ENCODE data around the gene EDC3. TPM values are rescaled to one million over a fixed set of nuclear protein-coding genes. Genes with fewer than 3 reads are reported as not detected.
"Not testable (repeated sequence)": the region's sequence is repeated elsewhere in the genome, so short reads cannot be mapped to it uniquely, and the experiment has no call there.

Gene EDC3
- total RNA-seq, 2 donors from 2014 or later = 11.5 to 16.2 TPM

GRCh38 chr15:74630284-74631086, 65.3 kb downstream of the EDC3 start:
- peaks cover 76% of the 10 kb centered on the region for H3K36me3 ChIP-seq
- DNase-seq (ENCODE audit: low spot score) = no peak
- TF ChIP-seq CTCF (IDR thresholded peaks at IDR 0.05) = no peak

GRCh38 chr15:74629696-74630095, 66.1 kb downstream of the EDC3 start:
- not testable (repeated sequence) for ATAC-seq (ENCODE audit: insufficient number of reproducible peaks, low FRiP score, low read depth); DNase-seq (ENCODE audit: low spot score); H3K4me3 ChIP-seq; H3K27ac ChIP-seq; H3K4me1 ChIP-seq (ENCODE audit: control insufficient read depth in 1 of 2, low read depth in 2 of 2); H3K9me3 ChIP-seq; H3K27me3 ChIP-seq (replicated peaks; ENCODE audit: insufficient read depth)
- H3K36me3 ChIP-seq = peaks cover 84% of the 10 kb centered on the region

More at GRCh38 chr15:74630284-74631086, 65.3 kb downstream of the EDC3 start:
- Histone ChIP-seq H3K27me3 (replicated peaks; ENCODE audit: insufficient read depth) (no peaks in the 10 kb centered on the region), H3K9me3 (no peaks in the 10 kb centered on the region), H3K27ac (no peak overlapping the region), H3K4me3 (no peak overlapping the region), H3K4me1 (ENCODE audit: control insufficient read depth in 1 of 2, low read depth in 2 of 2) (no peaks in the 10 kb centered on the region)
- ATAC-seq (ENCODE audit: insufficient number of reproducible peaks, low FRiP score, low read depth) = no peak

GRCh38 chr15:74628949-74629348, 66.9 kb downstream of the EDC3 start:
- Histone ChIP-seq H3K4me1 (ENCODE audit: control insufficient read depth in 1 of 2, low read depth in 2 of 2) (no peaks in the 10 kb centered on the region), H3K27ac (no peak overlapping the region), H3K36me3 (peaks cover 90% of the 10 kb centered on the region), H3K27me3 (replicated peaks; ENCODE audit: insufficient read depth) (no peaks in the 10 kb centered on the region), H3K9me3 (no peaks in the 10 kb centered on the region), H3K4me3 (no peak overlapping the region)
- no peak for DNase-seq (ENCODE audit: low spot score)
- TF ChIP-seq CTCF (IDR thresholded peaks at IDR 0.05) = no peak
- ATAC-seq (ENCODE audit: insufficient number of reproducible peaks, low FRiP score, low read depth) = no peak

GRCh38 chr15:74628199-74628598, 67.6 kb downstream of the EDC3 start:
- TF ChIP-seq CTCF (IDR thresholded peaks at IDR 0.05) = no peak
- Histone ChIP-seq H3K9me3 (no peaks in the 10 kb centered on the region), H3K36me3 (peaks cover 92% of the 10 kb centered on the region), H3K27ac (no peak overlapping the region), H3K4me3 (no peak overlapping the region), H3K4me1 (ENCODE audit: control insufficient read depth in 1 of 2, low read depth in 2 of 2) (no peaks in the 10 kb centered on the region), H3K27me3 (replicated peaks; ENCODE audit: insufficient read depth) (no peaks in the 10 kb centered on the region)
- DNase-seq (ENCODE audit: low spot score) (no peak), ATAC-seq (ENCODE audit: insufficient number of reproducible peaks, low FRiP score, low read depth) (no peak)

- no peak for TF ChIP-seq CTCF (IDR thresholded peaks at IDR 0.05)
- H3K4me3 ChIP-seq = no peak overlapping the region
- DNase-seq (ENCODE audit: low spot score) = no peak
- H3K27me3 ChIP-seq (replicated peaks; ENCODE audit: insufficient read depth) = no peaks in the 10 kb centered on the region
- H3K27ac ChIP-seq = no peak overlapping the region
- no peaks in the 10 kb centered on the region for H3K4me1 ChIP-seq (ENCODE audit: control insufficient read depth in 1 of 2, low read depth in 2 of 2)
- H3K9me3 ChIP-seq = no peaks in the 10 kb centered on the region
- peaks cover 93% of the 10 kb centered on the region for H3K36me3 ChIP-seq
- no peak for ATAC-seq (ENCODE audit: insufficient number of reproducible peaks, low FRiP score, low read depth)
Observed at GRCh38 chr15:74627766-74628165, 68.1 kb downstream of the EDC3 start.
